Measurements from ENCODE around the gene GMNN. TPM values are rescaled to one million over a fixed set of nuclear protein-coding genes. Genes with fewer than 3 reads are reported as not detected.

The GMNN gene
- total RNA-seq, 1 donor from 2014 or later = 66.3 TPM

DNA sequence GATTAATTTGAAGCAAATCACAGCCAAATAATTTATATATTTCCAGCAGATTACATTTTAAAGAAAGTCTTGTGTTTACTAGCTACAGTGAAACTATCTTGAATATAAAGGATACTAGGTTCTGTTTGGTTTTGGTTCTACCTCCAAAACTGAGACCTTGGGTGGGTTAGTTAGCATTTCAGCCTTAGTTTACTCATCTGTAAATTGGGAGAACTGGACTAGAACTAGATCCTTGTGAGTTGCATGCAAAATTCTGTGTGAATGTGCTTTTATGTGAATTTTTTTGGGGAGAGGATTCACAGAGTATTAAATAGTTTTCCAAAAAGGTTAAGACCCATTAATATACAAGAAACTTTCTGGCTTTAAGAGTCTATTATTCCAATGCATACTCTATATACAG, 4.1 kb downstream of the GMNN start:
- Mint-ChIP-seq H3K36me3 (peaks cover 24% of the 10 kb centered on the region), H3K4me3 (peak overlapping the region; percentile 59), H3K27me3 (no peaks in the 10 kb centered on the region), H3K4me1 (ENCODE audit: unreplicated experiment) (peaks cover 23% of the 10 kb centered on the region), H3K27ac (no peak overlapping the region), H3K9me3 (no peaks in the 10 kb centered on the region)
- no peak for DNase-seq (ENCODE audit: extremely low spot score, unreplicated experiment)
- TF ChIP-seq, protein P1, sequence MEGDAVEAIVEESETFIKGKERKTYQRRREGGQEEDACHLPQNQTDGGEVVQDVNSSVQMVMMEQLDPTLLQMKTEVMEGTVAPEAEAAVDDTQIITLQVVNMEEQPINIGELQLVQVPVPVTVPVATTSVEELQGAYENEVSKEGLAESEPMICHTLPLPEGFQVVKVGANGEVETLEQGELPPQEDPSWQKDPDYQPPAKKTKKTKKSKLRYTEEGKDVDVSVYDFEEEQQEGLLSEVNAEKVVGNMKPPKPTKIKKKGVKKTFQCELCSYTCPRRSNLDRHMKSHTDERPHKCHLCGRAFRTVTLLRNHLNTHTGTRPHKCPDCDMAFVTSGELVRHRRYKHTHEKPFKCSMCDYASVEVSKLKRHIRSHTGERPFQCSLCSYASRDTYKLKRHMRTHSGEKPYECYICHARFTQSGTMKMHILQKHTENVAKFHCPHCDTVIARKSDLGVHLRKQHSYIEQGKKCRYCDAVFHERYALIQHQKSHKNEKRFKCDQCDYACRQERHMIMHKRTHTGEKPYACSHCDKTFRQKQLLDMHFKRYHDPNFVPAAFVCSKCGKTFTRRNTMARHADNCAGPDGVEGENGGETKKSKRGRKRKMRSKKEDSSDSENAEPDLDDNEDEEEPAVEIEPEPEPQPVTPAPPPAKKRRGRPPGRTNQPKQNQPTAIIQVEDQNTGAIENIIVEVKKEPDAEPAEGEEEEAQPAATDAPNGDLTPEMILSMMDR (conservative IDR thresholded peaks at IDR 0.05) = no peak

DNA sequence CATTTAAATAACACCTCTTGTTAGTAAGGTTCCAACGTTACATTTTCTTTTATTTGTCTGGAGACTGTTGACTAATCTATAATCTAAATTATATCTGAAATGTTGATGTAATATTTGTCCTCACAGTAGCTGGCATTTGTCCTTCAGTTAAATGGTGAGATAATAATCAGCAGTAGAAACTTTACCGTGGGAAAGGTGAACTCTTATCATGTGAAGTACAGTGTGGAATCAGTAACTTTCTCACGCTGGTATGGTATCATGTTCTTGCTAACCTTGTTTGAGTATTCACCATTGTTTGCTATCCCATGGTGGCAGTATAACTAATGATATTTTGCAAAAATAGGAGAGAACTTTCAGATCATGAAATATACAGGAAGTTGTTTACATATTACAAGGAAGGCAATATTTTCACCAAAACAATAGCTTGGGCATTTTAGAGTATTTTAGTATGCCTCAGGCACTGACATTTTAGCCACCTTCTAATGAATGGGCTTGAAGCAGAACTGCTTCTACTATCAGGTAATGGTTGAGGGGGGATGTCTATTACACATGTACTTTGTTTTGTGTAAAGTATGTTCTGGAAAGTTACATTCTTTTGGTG, 4.8 kb downstream of the GMNN start:
- peaks cover 28% of the 10 kb centered on the region for H3K36me3 Mint-ChIP-seq
- H3K27me3 Mint-ChIP-seq = no peaks in the 10 kb centered on the region
- H3K4me3 Mint-ChIP-seq = peak overlapping the region; percentile 70
- no peaks in the 10 kb centered on the region for H3K9me3 Mint-ChIP-seq
- peaks cover 23% of the 10 kb centered on the region for H3K4me1 Mint-ChIP-seq (ENCODE audit: unreplicated experiment)
- TF ChIP-seq, protein P1 (conservative IDR thresholded peaks at IDR 0.05) = no peak
- H3K27ac Mint-ChIP-seq = peak overlapping the region; percentile 76
- DNase-seq (ENCODE audit: extremely low spot score, unreplicated experiment) = no peak

DNA sequence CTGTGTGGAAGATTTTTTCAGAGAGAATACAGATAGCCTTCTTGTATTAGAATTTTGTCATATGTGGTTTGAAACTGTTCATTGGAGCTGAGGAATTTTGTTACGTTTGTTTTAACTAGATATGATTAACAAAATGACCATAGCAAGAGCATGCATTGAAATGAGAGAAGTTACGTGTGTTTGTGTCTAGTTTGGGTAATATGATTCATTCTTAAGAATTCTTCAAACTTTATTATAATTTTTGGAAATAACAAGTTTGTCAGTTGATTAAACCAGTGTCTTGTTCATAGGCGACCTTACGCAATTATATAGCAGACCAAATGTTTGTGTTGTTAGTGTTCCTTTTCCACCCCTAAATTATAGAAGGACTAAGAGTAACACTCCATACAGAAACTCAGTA, 5.5 kb downstream of the GMNN start:
- no peaks in the 10 kb centered on the region for H3K27me3 Mint-ChIP-seq
- H3K4me1 Mint-ChIP-seq (ENCODE audit: unreplicated experiment) = peaks cover 23% of the 10 kb centered on the region
- peak overlapping the region; percentile 76 for H3K27ac Mint-ChIP-seq
- TF ChIP-seq, protein P1 (conservative IDR thresholded peaks at IDR 0.05) = no peak
- peaks cover 30% of the 10 kb centered on the region for H3K36me3 Mint-ChIP-seq
- no peak for DNase-seq (ENCODE audit: extremely low spot score, unreplicated experiment)
- no peaks in the 10 kb centered on the region for H3K9me3 Mint-ChIP-seq
- H3K4me3 Mint-ChIP-seq = peak overlapping the region; percentile 70

DNA sequence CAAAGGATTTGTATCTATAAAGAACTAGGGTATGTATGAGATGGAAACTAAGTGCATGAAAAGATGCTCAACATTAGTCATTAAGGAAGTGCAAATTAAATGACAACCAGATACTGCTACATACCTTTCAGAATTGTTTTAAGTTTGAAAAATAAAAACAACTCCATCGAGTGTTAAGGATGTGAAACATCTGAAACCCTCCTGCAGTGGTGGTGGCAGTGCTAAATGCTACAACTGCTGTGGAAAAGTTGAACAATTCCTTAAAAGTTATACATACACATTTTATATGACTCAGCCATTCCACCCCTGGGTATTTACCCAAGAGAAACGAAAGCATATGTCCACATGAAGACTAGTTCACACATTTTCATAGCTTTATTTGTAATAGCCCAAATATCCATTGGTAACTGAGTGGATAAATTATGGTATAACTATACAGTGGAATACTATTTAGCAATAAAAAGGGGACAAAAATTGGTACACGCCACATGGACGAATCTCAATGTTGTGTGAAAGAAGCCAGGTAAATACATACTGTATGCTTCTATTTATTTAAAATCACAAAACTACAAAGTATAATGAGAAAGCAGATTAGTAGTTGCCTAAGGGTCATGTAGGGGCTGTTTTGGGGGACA, 13.4 kb downstream of the GMNN start:
- Mint-ChIP-seq H3K4me1 (ENCODE audit: unreplicated experiment) (no peaks in the 10 kb centered on the region), H3K27me3 (no peaks in the 10 kb centered on the region), H3K9me3 (no peaks in the 10 kb centered on the region), H3K27ac (no peak overlapping the region), H3K4me3 (no peak overlapping the region), H3K36me3 (peaks cover 22% of the 10 kb centered on the region)
- TF ChIP-seq, protein P1 (conservative IDR thresholded peaks at IDR 0.05) = no peak
- no peak for DNase-seq (ENCODE audit: extremely low spot score, unreplicated experiment)

DNA sequence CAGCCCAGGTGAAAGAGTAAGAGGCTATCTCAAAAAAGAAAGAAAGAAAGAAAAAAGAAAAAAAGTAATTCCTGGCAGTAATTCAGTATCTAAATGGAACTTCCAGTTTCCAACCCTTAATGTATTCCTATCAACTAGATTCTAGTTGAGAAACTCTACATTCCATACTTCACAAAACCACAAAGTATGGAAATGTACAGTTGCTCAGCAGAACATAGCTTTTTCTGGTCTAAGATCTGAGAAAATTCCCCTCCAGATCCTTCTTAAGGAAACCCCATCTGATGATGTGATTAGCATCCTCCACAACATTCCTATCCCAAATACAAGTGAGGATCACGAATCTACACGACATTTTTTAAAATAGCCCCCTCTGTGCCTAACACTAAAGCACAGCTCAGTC, 20.4 kb downstream of the GMNN start:
- Mint-ChIP-seq H3K27ac (no peak overlapping the region), H3K4me3 (no peak overlapping the region), H3K9me3 (no peaks in the 10 kb centered on the region), H3K36me3 (no peaks in the 10 kb centered on the region), H3K27me3 (no peaks in the 10 kb centered on the region), H3K4me1 (ENCODE audit: unreplicated experiment) (peaks cover 11% of the 10 kb centered on the region)
- DNase-seq (ENCODE audit: extremely low spot score, unreplicated experiment) = no peak
- TF ChIP-seq, protein P1 (conservative IDR thresholded peaks at IDR 0.05) = no peak

Data from type B pancreatic cell (in vitro differentiated cells).